Ishikawa (cell line): ENCODE data around the gene NEUROD2.

Experiments
- CEBPB ChIP-seq: IDR thresholded peaks from 2 replicates; pipeline ENCODE4 v1.6.1; 2012
- CREB1 ChIP-seq: IDR thresholded peaks from 2 replicates; pipeline ENCODE4 v1.6.1; 2012; ENCODE audit warnings: low read depth
- EGR1 ChIP-seq: IDR thresholded peaks from 2 replicates; pipeline ENCODE4 v1.6.1; 2012
- EP300 ChIP-seq: IDR thresholded peaks from 2 replicates; pipeline ENCODE4 v1.6.1; 2012; ENCODE audit warnings: borderline replicate concordance
- FOXM1 ChIP-seq: IDR thresholded peaks from 2 replicates; pipeline ENCODE4 v1.6.1; 2012; ENCODE audit warnings: low read depth, borderline replicate concordance
- MAX ChIP-seq: IDR thresholded peaks from 2 replicates; pipeline ENCODE4 v1.6.1; 2012
- NFIC ChIP-seq: IDR thresholded peaks from 2 replicates; pipeline ENCODE4 v1.6.1; 2012
- RAD21 ChIP-seq: IDR thresholded peaks from 2 replicates; pipeline ENCODE4 v1.6.1; 2012; ENCODE audit warnings: low read depth
- REST ChIP-seq: IDR thresholded peaks from 2 replicates; pipeline ENCODE4 v1.6.1; 2012; ENCODE audit warnings: low read depth, mild to moderate bottlenecking
- TAF1 ChIP-seq: IDR thresholded peaks from 2 replicates; pipeline ENCODE4 v1.6.1; 2012; ENCODE audit warnings: low read depth, mild to moderate bottlenecking
- TCF12 ChIP-seq: IDR thresholded peaks from 2 replicates; pipeline ENCODE4 v1.6.1; 2012; ENCODE audit warnings: low read depth
- TEAD4 ChIP-seq: IDR thresholded peaks from 2 replicates; pipeline ENCODE4 v1.6.1; 2012
- USF1 ChIP-seq: IDR thresholded peaks from 2 replicates; pipeline ENCODE4 v1.6.1; 2012
- YY1 ChIP-seq: IDR thresholded peaks from 2 replicates; pipeline ENCODE4 v1.6.1; 2012; ENCODE audit warnings: low read depth
- ZBTB7A ChIP-seq: IDR thresholded peaks from 2 replicates; pipeline ENCODE4 v1.6.1; 2012; ENCODE audit warnings: low read depth

Gene NEUROD2

GRCh38 chr17:39566094-39566850 lies 41.4 kb downstream of the NEUROD2 start:
- TF ChIP-seq USF1 (no peak), TCF12 (no peak), TEAD4 (no peak), REST (no peak), TAF1 (no peak), CREB1 (no peak), FOXM1 (no peak)

GRCh38 chr17:39564211-39564848 lies 43.4 kb downstream of the NEUROD2 start:
- TF ChIP-seq CEBPB: no peak
- TF ChIP-seq ZBTB7A: no peak
- TF ChIP-seq TCF12: no peak
- no peak for TF ChIP-seq FOXM1

- no peak for TF ChIP-seq TEAD4
- TF ChIP-seq FOXM1: no peak
- TF ChIP-seq MAX: no peak
- no peak for TF ChIP-seq YY1
- TF ChIP-seq EP300: no peak
- TF ChIP-seq REST: no peak
- no peak for TF ChIP-seq CREB1
- no peak for TF ChIP-seq USF1
- TF ChIP-seq CEBPB: no peak
- no peak for TF ChIP-seq TAF1
- TF ChIP-seq EGR1: no peak
- no peak for TF ChIP-seq RAD21
- TF ChIP-seq TCF12: no peak
- no peak for TF ChIP-seq NFIC
- TF ChIP-seq ZBTB7A: no peak
These were observed 44.2 kb downstream of the NEUROD2 start for GRCh38 chr17:39563476-39563875.

- no peak for TF ChIP-seq TEAD4
- no peak for TF ChIP-seq TAF1
- no peak for TF ChIP-seq TCF12
- no peak for TF ChIP-seq REST
These were observed 44.7 kb downstream of the NEUROD2 start for GRCh38 chr17:39562976-39563375.

- TF ChIP-seq CEBPB (no peak), REST (no peak), ZBTB7A (no peak), RAD21 (no peak), FOXM1 (no peak), MAX (no peak), USF1 (no peak), YY1 (no peak), TCF12 (no peak), CREB1 (no peak), NFIC (no peak), TAF1 (no peak)
These were observed 45.3 kb downstream of the NEUROD2 start for GRCh38 chr17:39562395-39562794.
